Astrocyte of the hippocampus (primary cell): ENCODE data around the gene PSMB2.
"Not testable (repeated sequence)": the region's sequence is repeated elsewhere in the genome, so short reads cannot be mapped to it uniquely, and the experiment has no call there.

Experiments used
- DNase-seq: peaks from one replicate; pipeline ENCODE4 v3.0.0; 2011; ENCODE audit warnings: low read depth, low spot score

The PSMB2 gene

GRCh38 chr1:35641233-35641866 is at the start of gene PSMB2:
Gene PSMB2 (minus strand): TSS chr1:35641526. CDS start chr1:35641432, 94 bp downstream.
- peak; percentile 98 for DNase-seq

- no peak for DNase-seq
These were observed 49.8 kb upstream of the PSMB2 start for GRCh38 chr1:35691080-35691479.

- not testable (repeated sequence) for DNase-seq
These were observed 48.8 kb upstream of the PSMB2 start for GRCh38 chr1:35690103-35690502.

- DNase-seq = no peak
These were observed 46.8 kb upstream of the PSMB2 start for GRCh38 chr1:35688161-35688560.

- no peak for DNase-seq
These were observed 41.7 kb upstream of the PSMB2 start for GRCh38 chr1:35683012-35683411.

- no peak for DNase-seq
These were observed 38.9 kb upstream of the PSMB2 start for GRCh38 chr1:35680271-35680670.

- no peak for DNase-seq
These were observed 34.4 kb upstream of the PSMB2 start for GRCh38 chr1:35675773-35676172.

- DNase-seq = no peak
These were observed 32.8 kb upstream of the PSMB2 start for GRCh38 chr1:35674111-35674510.

GRCh38 chr1:35672116-35672515 is 30.8 kb upstream of the PSMB2 start:
- no peak for DNase-seq

GRCh38 chr1:35668506-35668905 is 27.2 kb upstream of the PSMB2 start:
- DNase-seq = no peak

- DNase-seq = no peak
These were observed 25.6 kb upstream of the PSMB2 start for GRCh38 chr1:35666916-35667315.

- no peak for DNase-seq
These were observed 24.9 kb upstream of the PSMB2 start for GRCh38 chr1:35666216-35666615.

- DNase-seq = no peak
These were observed 22.1 kb upstream of the PSMB2 start for GRCh38 chr1:35663434-35663833.

- no peak for DNase-seq
These were observed 20.1 kb upstream of the PSMB2 start for GRCh38 chr1:35661474-35661795.

- DNase-seq = peak; percentile 76
These were observed 19.5 kb upstream of the PSMB2 start for GRCh38 chr1:35660581-35661473.

GRCh38 chr1:35659589-35659988 is 18.3 kb upstream of the PSMB2 start:
- DNase-seq = no peak

- DNase-seq = no peak
These were observed 16.5 kb upstream of the PSMB2 start for GRCh38 chr1:35657851-35658250.

GRCh38 chr1:35656863-35657232 is 15.5 kb upstream of the PSMB2 start:
- no peak for DNase-seq

GRCh38 chr1:35656148-35656862 is 15.0 kb upstream of the PSMB2 start:
- no peak for DNase-seq

- no peak for DNase-seq
These were observed 13.9 kb upstream of the PSMB2 start for GRCh38 chr1:35655196-35655595.

- no peak for DNase-seq
These were observed 9.1 kb upstream of the PSMB2 start for GRCh38 chr1:35650416-35650815.

GRCh38 chr1:35646043-35646442 is 4.7 kb upstream of the PSMB2 start:
- no peak for DNase-seq

GRCh38 chr1:35644204-35644603 is 2.9 kb upstream of the PSMB2 start:
- no peak for DNase-seq
